ENCODE results near the gene TCF12. TPM values are rescaled to one million over a fixed set of nuclear protein-coding genes. Genes with fewer than 3 reads are reported as not detected.
"Not testable (repeated sequence)": the region's sequence is repeated elsewhere in the genome, so short reads cannot be mapped to it uniquely, and the experiment has no call there.

TCF12 gene
- total RNA-seq, 8 experiments from 2014 or later, result 34.7 to 177 (median 99.7) TPM

DNA sequence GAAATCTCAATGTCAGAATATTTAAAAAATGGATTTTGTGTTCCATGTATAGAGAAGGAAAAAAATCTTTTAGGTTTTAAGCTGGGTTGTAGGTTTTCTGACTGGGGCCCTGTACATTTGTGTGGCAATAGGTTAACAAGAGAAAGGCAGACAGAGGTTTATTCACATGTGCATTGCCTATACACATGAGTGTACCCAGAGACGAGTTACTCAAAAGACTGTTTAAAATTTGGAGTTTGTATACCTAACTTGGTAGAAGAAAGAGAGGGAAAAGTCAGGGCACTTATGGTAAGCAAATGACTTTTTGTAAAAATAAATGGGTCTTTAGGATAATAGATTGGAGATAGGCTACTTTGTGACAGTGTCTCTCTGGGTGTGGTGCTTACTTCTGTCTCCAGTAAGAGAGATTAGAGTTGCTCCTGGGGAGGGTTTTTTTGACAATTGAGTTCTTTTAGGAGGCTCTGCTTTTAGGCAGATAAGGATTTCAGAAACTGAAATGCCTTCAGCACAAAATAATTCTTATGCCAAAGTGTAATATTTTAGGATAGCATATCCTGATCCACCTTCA lies 225.2 kb downstream of the TCF12 start:
- in situ Hi-C loops (cut with MboI; ENCODE audit: low pct_unique_long_range_greater_than_20kb in 2 of 9, low sequenced_read_pairs in 9 of 9, unreplicated experiment in 9 of 9), result loop anchor here in 1 of 9 experiments (25.0 kb wide), 2 partner anchors 169 to 656 kb away; no protein-coding TSS in a partner anchor
- WGBS, 10 experiments, result 33 to 71% (median 71%) methylated on average over 1 of the region's 1 CpG; no CpG with 5 or more reads in 7 of the 10 experiments
- Histone ChIP-seq H3K4me1 (replicated peaks in 1 of 2) (peaks cover 6% of the 10 kb centered on the region in 2 donors), H3K27ac (no peak overlapping the region), H3K4me3 (no peak overlapping the region)
- ATAC-seq (replicated peaks in 6 of 8), result peak in 1 of 8 experiments; percentile 24

DNA sequence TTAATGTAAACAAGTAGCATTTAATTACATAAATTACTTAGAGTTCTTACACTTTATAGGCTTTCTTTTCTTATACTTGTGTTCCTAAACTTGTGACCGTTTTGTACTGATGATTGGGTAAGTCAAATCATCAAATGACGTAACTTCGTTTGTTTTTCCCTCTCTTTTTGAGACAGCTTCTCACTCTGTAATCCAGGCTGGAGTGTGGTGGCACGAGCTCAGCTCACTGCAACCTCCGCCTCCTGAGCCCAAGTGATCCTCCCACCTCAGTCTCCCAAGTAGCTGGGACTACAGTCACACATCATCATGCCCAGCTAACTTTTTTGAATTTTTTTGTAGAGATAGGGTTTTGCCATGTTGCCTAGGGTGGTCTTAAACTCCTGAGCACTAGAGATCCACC lies 226.0 kb downstream of the TCF12 start:
- H3K4me3 ChIP-seq, result no peak overlapping the region
- in situ Hi-C loops (cut with MboI; ENCODE audit: low pct_unique_long_range_greater_than_20kb in 2 of 9, low sequenced_read_pairs in 9 of 9, unreplicated experiment in 9 of 9), result loop anchor here in 1 of 9 experiments (25.0 kb wide), 2 partner anchors 168 to 657 kb away; no protein-coding TSS in a partner anchor
- no peak overlapping the region for H3K27ac ChIP-seq
- no peak for ATAC-seq (replicated peaks in 6 of 8)
- 53 to 93% (median 82%) methylated on average over 2 to 5 of the region's 5 CpGs; no CpG with 5 or more reads in 2 of the 10 experiments for whole genome bisulfite sequencing, 10 experiments
- peaks cover 6% of the 10 kb centered on the region in 2 donors for H3K4me1 ChIP-seq (replicated peaks in 1 of 2)

DNA sequence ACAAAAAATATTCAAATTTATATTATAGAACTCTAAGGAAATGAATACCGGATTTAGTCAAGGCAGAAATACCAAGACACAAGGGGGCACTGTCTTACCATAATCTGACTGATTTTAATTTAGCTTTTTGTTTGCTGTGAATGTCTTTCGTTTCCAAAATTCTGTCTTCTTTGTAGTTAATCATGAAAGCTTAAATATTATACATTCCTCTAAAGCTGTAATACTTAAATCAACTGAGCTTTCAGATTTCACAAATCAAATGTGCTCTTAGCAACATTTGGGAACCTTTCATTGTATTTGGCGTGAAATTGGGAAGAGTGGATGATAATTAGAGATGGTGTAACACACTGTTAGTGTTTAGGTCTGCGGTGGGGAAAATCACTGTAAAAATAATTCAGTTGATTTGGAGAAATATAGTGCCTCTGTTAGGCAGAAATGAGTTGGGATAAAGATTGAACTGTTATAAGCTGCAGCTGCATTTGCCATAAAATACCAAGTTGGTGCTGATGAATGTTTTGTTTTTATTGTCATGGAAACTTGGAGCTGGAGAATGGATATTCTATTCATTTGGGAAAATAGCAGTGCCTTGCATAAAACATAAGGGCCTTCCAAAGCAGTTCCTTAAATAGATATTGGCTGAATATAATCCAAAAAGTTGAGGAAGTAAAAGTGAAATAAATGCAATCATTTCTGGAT lies 228.2 kb downstream of the TCF12 start:
- H3K27ac ChIP-seq, result no peak overlapping the region
- peak in 4 of 8 experiments; percentile 24 to 89 (median 71) for ATAC-seq (replicated peaks in 6 of 8)
- peaks cover 6% of the 10 kb centered on the region in 2 donors for H3K4me1 ChIP-seq (replicated peaks in 1 of 2)
- no peak overlapping the region for H3K4me3 ChIP-seq
- in situ Hi-C loops (cut with MboI; ENCODE audit: low pct_unique_long_range_greater_than_20kb in 2 of 9, low sequenced_read_pairs in 9 of 9, unreplicated experiment in 9 of 9), result loop anchor here in 1 of 9 experiments (25.0 kb wide), 2 partner anchors 166 to 659 kb away; no protein-coding TSS in a partner anchor
- WGBS, 10 experiments, result 0 to 42% (median 25%) methylated on average over 3 to 4 of the region's 4 CpGs; no CpG with 5 or more reads in 1 of the 10 experiments

DNA sequence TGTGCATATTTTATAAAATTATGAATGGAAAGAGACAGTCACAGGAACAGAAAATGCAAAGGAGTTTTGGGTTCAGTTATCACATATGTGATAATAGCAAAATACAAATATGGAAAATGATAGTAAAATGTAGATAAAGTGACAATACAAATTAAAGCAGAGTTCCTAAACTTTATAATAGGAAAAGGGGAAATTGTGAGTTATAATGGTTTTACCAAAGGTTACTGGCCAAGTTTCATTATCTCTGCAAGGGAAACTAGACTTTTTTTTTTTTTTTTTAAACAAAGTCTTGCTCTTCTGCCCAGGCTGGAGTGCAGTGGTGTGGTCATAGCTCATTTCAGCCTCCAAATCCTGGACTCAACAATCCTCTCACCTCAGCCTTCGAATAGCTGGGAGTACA lies 229.2 kb downstream of the TCF12 start:
- in situ Hi-C loops (cut with MboI; ENCODE audit: low pct_unique_long_range_greater_than_20kb in 2 of 9, low sequenced_read_pairs in 9 of 9, unreplicated experiment in 9 of 9), result loop anchor here in 1 of 9 experiments (25.0 kb wide), 2 partner anchors 165 to 660 kb away; no protein-coding TSS in a partner anchor
- H3K4me1 ChIP-seq (replicated peaks in 1 of 2), result peaks cover 6% of the 10 kb centered on the region in 2 donors
- 88 to 100% (median 100%) methylated on average over 1 of the region's 1 CpG; no CpG with 5 or more reads in 4 of the 10 experiments for WGBS, 10 experiments
- no peak overlapping the region for H3K4me3 ChIP-seq
- no peak overlapping the region for H3K27ac ChIP-seq
- ATAC-seq (replicated peaks in 6 of 8), result no peak

DNA sequence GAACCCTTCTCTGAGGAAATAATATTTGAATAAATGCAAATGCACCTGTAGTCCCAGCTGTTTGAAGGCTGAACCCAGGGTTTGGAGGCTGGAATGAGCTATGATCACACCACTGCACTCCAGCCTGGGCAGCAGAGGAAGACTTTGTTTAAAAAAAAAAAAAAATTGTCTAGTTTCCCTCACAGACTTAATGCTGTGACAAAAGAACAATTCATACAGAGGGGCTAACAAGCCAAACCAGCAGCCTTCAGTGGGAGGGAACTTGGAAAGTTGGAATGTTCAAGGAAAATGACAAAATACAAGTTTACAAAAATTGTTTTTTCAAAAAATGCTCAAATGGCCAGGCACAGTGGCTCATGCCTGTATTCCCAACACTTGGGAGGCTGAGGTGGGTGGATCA lies 229.8 kb downstream of the TCF12 start:
- peaks cover 6% of the 10 kb centered on the region in 2 donors for H3K4me1 ChIP-seq (replicated peaks in 1 of 2)
- no peak overlapping the region for H3K27ac ChIP-seq
- H3K4me3 ChIP-seq, result no peak overlapping the region
- in situ Hi-C loops (cut with MboI; ENCODE audit: low pct_unique_long_range_greater_than_20kb in 2 of 9, low sequenced_read_pairs in 9 of 9, unreplicated experiment in 9 of 9), result loop anchor here in 1 of 9 experiments (25.0 kb wide), 2 partner anchors 164 to 661 kb away; no protein-coding TSS in a partner anchor
- no peak for ATAC-seq (replicated peaks in 6 of 8)

DNA sequence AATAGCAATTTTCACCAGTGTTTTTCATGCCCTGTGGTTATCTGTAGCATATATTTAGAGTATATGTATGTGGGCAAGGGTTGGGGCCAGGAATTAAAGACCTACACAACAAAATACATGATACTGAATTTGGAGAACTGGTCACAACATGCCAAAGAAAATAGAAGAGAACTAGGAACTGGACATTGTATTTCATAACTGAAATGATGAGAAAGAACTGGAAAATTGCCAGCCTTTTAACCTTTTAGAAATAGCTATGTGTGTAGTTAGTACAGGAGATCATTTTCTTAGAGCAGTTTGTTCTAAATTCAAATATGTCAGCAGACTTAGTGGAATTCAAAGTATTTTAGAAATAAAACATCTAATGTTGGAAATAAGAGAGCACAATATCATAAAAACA lies 230.8 kb downstream of the TCF12 start:
- H3K27ac ChIP-seq, result no peak overlapping the region
- H3K4me3 ChIP-seq, result no peak overlapping the region
- in situ Hi-C loops (cut with MboI; ENCODE audit: low pct_unique_long_range_greater_than_20kb in 2 of 9, low sequenced_read_pairs in 9 of 9, unreplicated experiment in 9 of 9), result loop anchor here in 1 of 9 experiments (25.0 kb wide), 2 partner anchors 163 to 662 kb away; no protein-coding TSS in a partner anchor
- ATAC-seq (replicated peaks in 6 of 8), result no peak
- H3K4me1 ChIP-seq (replicated peaks in 1 of 2), result peaks cover 6% of the 10 kb centered on the region in 2 donors

DNA sequence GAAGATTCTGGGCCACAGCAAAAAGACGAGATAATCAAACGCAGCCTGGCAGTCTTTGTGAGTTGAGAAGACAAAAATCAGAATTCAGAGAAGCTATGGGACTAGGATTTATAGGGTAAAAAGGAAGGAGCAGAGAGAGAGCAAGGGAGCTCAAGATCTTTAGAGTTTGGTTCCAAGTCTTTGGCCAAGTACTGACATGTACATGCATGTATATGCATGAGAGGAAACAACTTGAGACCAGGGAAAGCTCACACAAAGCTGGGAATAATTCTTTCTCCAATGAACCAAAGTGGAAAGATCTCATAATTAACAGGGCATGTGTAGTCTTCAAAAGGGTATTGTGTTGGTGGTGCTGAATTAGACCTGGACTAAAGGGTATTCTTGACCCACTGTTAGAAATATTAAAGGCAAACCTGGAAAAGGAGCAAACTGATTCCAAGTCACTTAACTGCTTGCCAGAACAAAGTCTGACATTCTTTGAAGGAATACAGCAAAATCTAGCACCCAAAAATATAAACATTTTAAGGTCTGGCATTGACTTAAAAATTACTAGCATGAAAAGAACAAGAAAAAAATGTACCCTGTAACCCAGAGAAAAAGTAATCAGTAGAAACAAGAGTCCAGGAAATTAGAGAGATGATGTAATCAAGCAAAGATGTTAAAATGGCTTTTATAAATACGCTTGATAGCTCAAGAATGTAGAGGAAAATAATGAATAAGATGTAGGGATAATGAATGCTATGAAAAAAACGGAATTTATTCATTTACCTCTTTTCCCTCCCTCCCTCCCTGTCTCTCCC lies 231.8 kb downstream of the TCF12 start:
- 41 to 96% (median 87%) methylated on average over 1 to 4 of the region's 4 CpGs; no CpG with 5 or more reads in 1 of the 10 experiments for WGBS, 10 experiments
- Histone ChIP-seq H3K4me3 (no peak overlapping the region), H3K4me1 (replicated peaks in 1 of 2) (peaks cover 6% of the 10 kb centered on the region in 2 donors), H3K27ac (no peak overlapping the region)
- ATAC-seq (replicated peaks in 6 of 8), result no peak
- in situ Hi-C loops (cut with MboI; ENCODE audit: low pct_unique_long_range_greater_than_20kb in 2 of 9, low sequenced_read_pairs in 9 of 9, unreplicated experiment in 9 of 9), result loop anchor here in 2 of 9 experiments (10.0 kb wide), 2 partner anchors 55 to 65 kb away; no protein-coding TSS in a partner anchor

DNA sequence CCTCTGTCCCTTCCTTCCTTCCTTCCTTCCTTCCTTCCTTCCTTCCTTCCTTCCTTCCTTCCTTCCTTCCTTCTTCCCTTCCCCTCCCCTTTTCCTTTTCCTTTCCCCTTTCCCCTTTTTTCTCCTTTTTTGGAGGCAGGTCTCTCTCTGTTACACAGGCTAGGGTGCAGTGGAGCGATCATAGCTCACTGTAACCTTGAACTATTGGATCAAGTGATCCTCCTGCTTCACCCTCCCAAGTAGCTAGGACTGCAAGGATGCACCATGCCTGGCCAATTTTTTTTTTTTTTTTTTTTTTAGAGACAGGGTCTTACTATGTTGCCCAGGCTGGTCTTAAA lies 232.4 kb downstream of the TCF12 start:
- in situ Hi-C loops (cut with MboI; ENCODE audit: low pct_unique_long_range_greater_than_20kb in 2 of 9, low sequenced_read_pairs in 9 of 9, unreplicated experiment in 9 of 9), result loop anchor here in 2 of 9 experiments (10.0 kb wide), 2 partner anchors 54 to 64 kb away; no protein-coding TSS in a partner anchor
- H3K4me3 ChIP-seq; H3K4me1 ChIP-seq (replicated peaks in 1 of 2); H3K27ac ChIP-seq; ATAC-seq (replicated peaks in 6 of 8): not testable (repeated sequence)
- 100% methylated on average over 1 of the region's 1 CpG; no CpG with 5 or more reads in 8 of the 10 experiments for WGBS, 10 experiments

DNA sequence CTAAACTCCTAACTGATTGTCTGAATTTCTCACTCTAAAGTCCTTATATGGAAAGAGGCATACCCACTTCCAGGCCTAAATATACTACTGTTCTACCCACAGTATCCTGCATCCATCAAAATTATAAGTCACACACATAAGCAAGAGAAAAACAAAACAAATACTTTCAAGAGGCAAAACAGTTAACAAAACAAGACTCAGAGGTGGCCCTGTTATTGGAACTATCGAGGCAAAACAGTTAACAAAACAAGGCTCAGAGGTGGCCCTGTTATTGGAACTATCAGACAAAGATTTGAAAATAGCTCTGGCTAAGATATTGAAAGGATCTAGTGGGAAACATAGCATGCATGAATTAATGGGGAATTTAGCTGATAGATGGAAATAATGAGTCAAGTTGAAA lies 233.7 kb downstream of the TCF12 start:
- Histone ChIP-seq H3K4me1 (replicated peaks in 1 of 2) (no peaks in the 10 kb centered on the region), H3K27ac (no peak overlapping the region), H3K4me3 (no peak overlapping the region)
- in situ Hi-C loops (cut with MboI; ENCODE audit: low pct_unique_long_range_greater_than_20kb in 2 of 9, low sequenced_read_pairs in 9 of 9, unreplicated experiment in 9 of 9), result loop anchor here in 2 of 9 experiments (10.0 kb wide), 2 partner anchors 53 to 63 kb away; no protein-coding TSS in a partner anchor
- no peak for ATAC-seq (replicated peaks in 6 of 8)
- 90 to 100% (median 100%) methylated on average over 1 of the region's 1 CpG; no CpG with 5 or more reads in 1 of the 10 experiments for WGBS, 10 experiments

DNA sequence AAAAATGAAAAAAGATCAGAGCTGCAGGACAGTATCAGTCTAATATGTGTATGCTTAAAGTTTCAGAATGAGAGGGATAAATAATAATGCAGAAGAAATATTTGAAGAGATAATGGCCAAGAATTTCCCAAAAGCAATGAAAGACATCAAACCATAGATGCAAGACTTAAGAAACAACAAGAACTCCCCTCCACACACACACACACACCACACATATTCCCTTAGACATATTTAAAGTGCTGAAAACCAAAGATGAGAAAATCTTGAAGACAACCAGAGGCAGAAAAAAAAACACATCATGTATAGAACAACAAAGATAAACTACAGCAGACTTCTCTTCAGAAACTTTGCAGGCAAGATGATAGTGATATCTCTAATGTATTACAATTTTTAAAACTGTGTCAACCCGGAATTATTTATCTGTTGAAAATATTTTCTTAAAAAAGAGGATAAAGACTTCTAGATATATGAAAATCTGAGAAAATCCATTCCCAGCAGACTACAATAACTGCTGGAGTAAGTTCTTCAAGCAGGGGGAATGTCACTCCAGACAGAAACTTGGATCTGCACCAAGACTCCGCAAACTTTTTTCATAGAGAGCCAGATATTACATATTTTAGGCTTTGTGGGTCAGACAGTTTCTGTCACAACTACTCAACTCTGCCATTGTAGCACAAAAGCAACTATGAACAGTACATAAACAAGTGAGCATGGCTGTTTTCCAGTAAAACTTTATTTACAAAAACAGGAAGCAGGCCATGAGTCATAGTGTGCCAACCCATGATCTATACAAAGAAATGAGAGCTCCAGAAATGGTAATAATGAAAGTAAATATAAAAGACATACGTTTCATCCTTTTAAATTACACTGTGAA lies 234.5 kb downstream of the TCF12 start:
- no peak overlapping the region for H3K27ac ChIP-seq
- H3K4me1 ChIP-seq (replicated peaks in 1 of 2), result no peaks in the 10 kb centered on the region
- peak in 1 of 8 experiments; percentile 22 for ATAC-seq (replicated peaks in 6 of 8)
- H3K4me3 ChIP-seq, result no peak overlapping the region
- 40 to 100% (median 85%) methylated on average over 2 to 3 of the region's 3 CpGs for WGBS, 10 experiments
- in situ Hi-C loops (cut with MboI; ENCODE audit: low pct_unique_long_range_greater_than_20kb in 2 of 9, low sequenced_read_pairs in 9 of 9, unreplicated experiment in 9 of 9), result loop anchor here in 2 of 9 experiments (10.0 kb wide), 2 partner anchors 52 to 62 kb away; no protein-coding TSS in a partner anchor

DNA sequence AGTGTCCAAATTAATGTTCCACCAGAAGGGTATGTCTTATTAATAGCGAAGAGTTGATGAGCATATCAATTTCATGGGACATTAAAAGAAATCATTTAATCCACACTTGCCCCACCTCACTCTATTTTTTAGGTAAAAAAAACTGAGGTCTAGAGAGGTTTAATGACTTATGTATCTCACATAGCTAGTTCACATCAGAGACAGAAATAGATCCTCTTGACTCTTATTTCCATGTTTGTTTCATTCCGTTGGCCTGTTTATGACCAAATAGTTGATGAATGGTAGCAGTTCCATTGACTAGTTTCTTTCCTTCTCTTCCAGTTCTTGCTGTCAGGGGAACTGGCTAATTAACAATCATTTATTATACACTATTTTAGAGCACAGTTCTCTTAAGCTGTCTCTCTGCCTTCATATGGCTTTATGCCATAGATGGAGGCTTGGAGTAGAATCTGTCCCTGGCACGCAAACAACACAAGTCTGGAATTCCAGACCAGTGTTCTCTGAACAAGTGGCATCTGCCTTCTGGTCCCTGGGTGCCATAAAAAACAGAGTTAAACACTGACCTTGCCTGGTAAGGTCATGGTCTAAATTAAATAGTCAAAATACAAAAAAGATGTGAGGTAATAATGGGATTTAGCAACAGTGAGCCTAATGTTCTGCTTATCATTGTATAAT lies 237.9 kb downstream of the TCF12 start:
- peak in 1 of 8 experiments; percentile 28 for ATAC-seq (replicated peaks in 6 of 8)
- 0 to 100% (median 67%) methylated on average over 1 to 3 of the region's 3 CpGs; no CpG with 5 or more reads in 1 of the 10 experiments for WGBS, 10 experiments
- Histone ChIP-seq H3K4me3 (no peak overlapping the region), H3K27ac (no peak overlapping the region), H3K4me1 (replicated peaks in 1 of 2) (peaks cover 0 to 4% of the 10 kb centered on the region in 2 donors)
- in situ Hi-C loops (cut with MboI; ENCODE audit: low pct_unique_long_range_greater_than_20kb in 2 of 9, low sequenced_read_pairs in 9 of 9, unreplicated experiment in 9 of 9), result loop anchor here in 2 of 9 experiments (10.0 kb wide), 2 partner anchors 48 to 58 kb away; no protein-coding TSS in a partner anchor

Measured in motor neuron (in vitro differentiated cells).